Neural progenitor cell (in vitro differentiated cells): Measurements from ENCODE around the gene PHOSPHO1. TPM values are rescaled to one million over a fixed set of nuclear protein-coding genes. Genes with fewer than 3 reads are reported as not detected.

Source experiments
- DNase-seq: peaks from one replicate; pipeline ENCODE4 v3.0.0-alpha.2; 2016; ENCODE audit warnings: low spot score
- H2AFZ ChIP-seq: fragments of 200-600 bp; sonication (generic); replicated peaks from 2 replicates; pipeline ENCODE4 v1.6.1; 2016; ENCODE audit warnings: antibody characterized with exemption
- H3F3A ChIP-seq: fragments of 200-600 bp; sonication (generic); 2 replicates; pipeline ENCODE4 v1.6.1; 2016; ENCODE audit warnings: antibody characterized with exemption, low read depth
- H3K27ac ChIP-seq: fragments of 200-600 bp; sonication (generic); 2 replicates; pipeline ENCODE4 v1.5.1; 2016; ENCODE audit warnings: mild to moderate bottlenecking
- H3K27me3 ChIP-seq: fragments of 200-600 bp; sonication (generic); 2 replicates; pipeline ENCODE4 v1.6.1; 2016; ENCODE audit warnings: mild to moderate bottlenecking, moderate library complexity
- H3K36me3 ChIP-seq: fragments of 200-600 bp; sonication (generic); 2 replicates; pipeline ENCODE4 v1.5.1; 2016
- H3K4me1 ChIP-seq: fragments of 200-600 bp; sonication (generic); 2 replicates; pipeline ENCODE4 v1.6.1; 2016; ENCODE audit warnings: mixed run types
- H3K4me2 ChIP-seq: fragments of 200-600 bp; sonication (generic); 2 replicates; pipeline ENCODE4 v1.6.1; 2016
- H3K4me3 ChIP-seq: fragments of 200-600 bp; sonication (generic); 2 replicates; pipeline ENCODE4 v1.5.1; 2016
- H3K79me2 ChIP-seq: fragments of 200-600 bp; sonication (generic); 2 replicates; pipeline ENCODE4 v1.6.1; 2016; ENCODE audit warnings: low read depth
- H3K9ac ChIP-seq: fragments of 200-600 bp; sonication (generic); 2 replicates; pipeline ENCODE4 v1.6.1; 2016
- H3K9me3 ChIP-seq: fragments of 200-600 bp; sonication (generic); 2 replicates; pipeline ENCODE4 v1.5.1; 2016; ENCODE audit warnings: low read depth
- H4K20me1 ChIP-seq: fragments of 200-600 bp; sonication (generic); 2 replicates; pipeline ENCODE4 v1.6.1; 2016; ENCODE audit warnings: low read depth
- H3K27ac Mint-ChIP-seq: 3 replicates; pipeline ENCODE4 v1.8.0; 2021; ENCODE audit warnings: mixed read lengths
- H3K27me3 Mint-ChIP-seq: 2 replicates; pipeline ENCODE4 v1.8.0; 2022; ENCODE audit warnings: low read depth, mild to moderate bottlenecking, inconsistent platforms, moderate library complexity, mixed read lengths; ENCODE audit not compliant: insufficient read depth
- H3K36me3 Mint-ChIP-seq: 3 replicates; pipeline ENCODE4 v1.8.0; 2021; ENCODE audit warnings: mixed read lengths
- H3K4me1 Mint-ChIP-seq: 3 replicates; pipeline ENCODE4 v1.8.0; 2021; ENCODE audit warnings: mixed read lengths
- H3K4me3 Mint-ChIP-seq: 3 replicates; pipeline ENCODE4 v1.8.0; 2021; ENCODE audit warnings: mild to moderate bottlenecking, moderate library complexity, mixed read lengths
- H3K9me3 Mint-ChIP-seq: 3 replicates; pipeline ENCODE4 v1.8.0; 2020; ENCODE audit warnings: mixed read lengths
- CTCF ChIP-seq: fragments of 200-600 bp; sonication (generic); IDR thresholded peaks from 2 replicates; pipeline ENCODE4 v1.5.1; 2017; ENCODE audit warnings: antibody characterized with exemption, mild to moderate bottlenecking
- EZH2 ChIP-seq: fragments of 200-600 bp; sonication (generic); IDR thresholded peaks from 2 replicates; pipeline ENCODE4 v1.6.1; 2017; ENCODE audit warnings: antibody characterized with exemption, mild to moderate bottlenecking, moderate library complexity
- EZH2phosphoT487 ChIP-seq: fragments of 200-600 bp; sonication (generic); IDR thresholded peaks from 2 replicates; pipeline ENCODE4 v1.6.1; 2017; ENCODE audit warnings: antibody characterized with exemption
- total RNA-seq: library from RNA; depleted of rRNA; stranded (reverse); fragments of >200 nt; gene quantifications from 2 replicates; pipeline ENCODE4 v1.2.3, GENCODE V29; 2015; ENCODE audit warnings: low replicate concordance

The PHOSPHO1 gene
- total RNA-seq, 1 donor from 2014 or later: not detected

GRCh38 chr17:49213399-49213798 lies 17.2 kb downstream of the PHOSPHO1 start:
- Histone ChIP-seq H3F3A (no peaks in the 10 kb centered on the region), H3K27ac (no peak overlapping the region), H3K9me3 (no peaks in the 10 kb centered on the region), H3K9ac (no peak overlapping the region), H3K36me3 (no peaks in the 10 kb centered on the region), H4K20me1 (no peaks in the 10 kb centered on the region), H3K4me3 (no peak overlapping the region), H3K4me2 (no peak overlapping the region), H3K27me3 (no peaks in the 10 kb centered on the region), H3K4me1 (peaks cover 12% of the 10 kb centered on the region), H3K79me2 (no peaks in the 10 kb centered on the region), H2AFZ (no peak overlapping the region)
- Mint-ChIP-seq H3K4me1 (peaks cover 15% of the 10 kb centered on the region), H3K27ac (no peak overlapping the region), H3K27me3 (peaks cover 15% of the 10 kb centered on the region), H3K4me3 (no peak overlapping the region), H3K36me3 (no peaks in the 10 kb centered on the region), H3K9me3 (no peaks in the 10 kb centered on the region)
- no peak for DNase-seq
- TF ChIP-seq CTCF (no peak), EZH2 (no peak), EZH2phosphoT487 (no peak)

DNA sequence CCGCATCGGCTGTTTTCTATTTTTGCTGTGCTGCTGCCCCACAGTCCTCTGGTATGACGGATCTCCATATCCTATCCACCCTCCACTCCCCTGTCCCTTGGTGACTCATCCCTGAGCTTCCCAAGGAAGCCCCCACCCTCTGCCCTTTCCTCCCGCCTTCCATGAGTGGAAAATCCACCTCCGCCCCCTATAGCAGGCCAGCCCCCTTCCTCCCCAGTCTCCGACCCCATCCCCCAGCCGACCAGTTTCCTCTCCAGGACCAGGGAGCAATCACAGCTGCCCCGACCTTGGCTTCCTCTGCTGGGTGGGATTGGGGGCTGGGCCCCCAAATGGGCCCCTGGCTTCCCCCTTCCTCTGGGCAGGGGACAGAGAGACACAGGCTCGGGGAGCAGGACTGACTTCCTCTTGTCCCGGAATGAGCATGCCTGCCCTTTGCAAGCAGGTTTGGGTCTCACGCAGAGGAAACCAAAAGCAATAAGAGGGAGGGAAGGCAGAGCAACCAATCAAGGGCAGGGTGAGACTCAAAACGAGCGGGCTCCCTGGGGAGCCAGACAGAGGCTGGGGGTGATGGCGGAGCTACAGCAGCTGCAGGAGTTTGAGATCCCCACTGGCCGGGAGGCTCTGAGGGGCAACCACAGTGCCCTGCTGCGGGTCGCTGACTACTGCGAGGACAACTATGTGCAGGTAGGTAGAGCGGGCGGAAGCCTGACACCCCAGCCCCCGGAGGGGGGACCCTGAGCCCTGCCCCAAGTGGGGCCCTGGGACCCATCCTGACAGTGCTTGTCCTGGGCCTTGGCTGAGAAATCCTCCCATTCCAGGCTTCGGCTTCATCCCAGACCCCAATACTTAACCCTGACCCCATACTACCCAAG lies 20.2 kb downstream of the PHOSPHO1 start, which contains the start of the genes ABI3 and GNGT2:
Gene ABI3, plus strand, starts transcription at position 550 of the 872 bp plus-strand sequence. Its CDS starts 18 bp downstream, at position 568.
Gene GNGT2, minus strand, starts transcription at position 417 of the 872 bp plus-strand sequence. CDS start 3,152 bp downstream, outside the sequence.
- Mint-ChIP-seq H3K4me3 (peak within 1 kb of the TSS; percentile 34), H3K9me3 (no peaks in the 10 kb centered on the region), H3K27me3 (peaks cover 13% of the 10 kb centered on the region), H3K27ac (peak within 1 kb of the TSS; percentile 40), H3K36me3 (no peaks in the 10 kb centered on the region), H3K4me1 (peaks cover 15% of the 10 kb centered on the region)
- no peak within 1 kb of the TSS for H3K9ac ChIP-seq
- peak within 1 kb of the TSS; percentile 63 for H3K4me2 ChIP-seq
- no peaks in the 10 kb centered on the region for H3K9me3 ChIP-seq
- H3K27ac ChIP-seq: no peak within 1 kb of the TSS
- no peaks in the 10 kb centered on the region for H3K79me2 ChIP-seq
- H3K4me3 ChIP-seq: no peak within 1 kb of the TSS
- H3K36me3 ChIP-seq: no peaks in the 10 kb centered on the region
- TF ChIP-seq EZH2 (no peak), EZH2phosphoT487 (no peak), CTCF (no peak)
- no peaks in the 10 kb centered on the region for H3F3A ChIP-seq
- DNase-seq: no peak
- H3K27me3 ChIP-seq: no peaks in the 10 kb centered on the region
- no peaks in the 10 kb centered on the region for H4K20me1 ChIP-seq
- peak within 1 kb of the TSS; percentile 61 for H2AFZ ChIP-seq
- peaks cover 12% of the 10 kb centered on the region for H3K4me1 ChIP-seq

GRCh38 chr17:49209061-49209571 lies 21.5 kb downstream of the PHOSPHO1 start:
- no peak overlapping the region for H3K27ac Mint-ChIP-seq
- no peak overlapping the region for H3K4me3 Mint-ChIP-seq
- Histone ChIP-seq H3K4me2 (no peak overlapping the region), H2AFZ (no peak overlapping the region), H3F3A (no peaks in the 10 kb centered on the region), H3K27ac (no peak overlapping the region), H4K20me1 (no peaks in the 10 kb centered on the region), H3K4me3 (no peak overlapping the region), H3K36me3 (no peaks in the 10 kb centered on the region), H3K9ac (no peak overlapping the region), H3K79me2 (no peaks in the 10 kb centered on the region), H3K9me3 (no peaks in the 10 kb centered on the region), H3K4me1 (peaks cover 12% of the 10 kb centered on the region), H3K27me3 (no peaks in the 10 kb centered on the region)
- peaks cover 14% of the 10 kb centered on the region for H3K27me3 Mint-ChIP-seq
- peaks cover 15% of the 10 kb centered on the region for H3K4me1 Mint-ChIP-seq
- TF ChIP-seq EZH2phosphoT487 (no peak), EZH2 (no peak), CTCF (no peak)
- no peaks in the 10 kb centered on the region for H3K36me3 Mint-ChIP-seq
- no peaks in the 10 kb centered on the region for H3K9me3 Mint-ChIP-seq
- DNase-seq: no peak
